ENCODE results near the gene FADS3. TPM values are rescaled to one million over a fixed set of nuclear protein-coding genes. Genes with fewer than 3 reads are reported as not detected.

FADS3 gene
- total RNA-seq, 4 donors from 2014 or later: 10.9 to 27.8 (median 18.3) TPM

GRCh38 chr11:61907871-61908729 lies 16.8 kb upstream of the FADS3 start:
- DNase-seq (ENCODE audit: low spot score in 2 of 2): no peak
- WGBS, 2 donors: 90 to 95% methylated on average over 21 of the region's 21 CpGs
- intact Hi-C loops (cut with DNase I; ENCODE audit: low total_unique reads): no loop called here
- TF ChIP-seq, protein P1, sequence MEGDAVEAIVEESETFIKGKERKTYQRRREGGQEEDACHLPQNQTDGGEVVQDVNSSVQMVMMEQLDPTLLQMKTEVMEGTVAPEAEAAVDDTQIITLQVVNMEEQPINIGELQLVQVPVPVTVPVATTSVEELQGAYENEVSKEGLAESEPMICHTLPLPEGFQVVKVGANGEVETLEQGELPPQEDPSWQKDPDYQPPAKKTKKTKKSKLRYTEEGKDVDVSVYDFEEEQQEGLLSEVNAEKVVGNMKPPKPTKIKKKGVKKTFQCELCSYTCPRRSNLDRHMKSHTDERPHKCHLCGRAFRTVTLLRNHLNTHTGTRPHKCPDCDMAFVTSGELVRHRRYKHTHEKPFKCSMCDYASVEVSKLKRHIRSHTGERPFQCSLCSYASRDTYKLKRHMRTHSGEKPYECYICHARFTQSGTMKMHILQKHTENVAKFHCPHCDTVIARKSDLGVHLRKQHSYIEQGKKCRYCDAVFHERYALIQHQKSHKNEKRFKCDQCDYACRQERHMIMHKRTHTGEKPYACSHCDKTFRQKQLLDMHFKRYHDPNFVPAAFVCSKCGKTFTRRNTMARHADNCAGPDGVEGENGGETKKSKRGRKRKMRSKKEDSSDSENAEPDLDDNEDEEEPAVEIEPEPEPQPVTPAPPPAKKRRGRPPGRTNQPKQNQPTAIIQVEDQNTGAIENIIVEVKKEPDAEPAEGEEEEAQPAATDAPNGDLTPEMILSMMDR (IDR thresholded peaks at IDR 0.05): no peak
- no peak for TF ChIP-seq POLR2A (IDR thresholded peaks at IDR 0.05)
- no peak overlapping the region for H3K4me3 ChIP-seq (ENCODE audit: low read depth, poor library complexity, severe bottlenecking)

GRCh38 chr11:61907282-61907681 lies 15.9 kb upstream of the FADS3 start:
- no peak for DNase-seq (ENCODE audit: low spot score in 2 of 2)
- intact Hi-C loops (cut with DNase I; ENCODE audit: low total_unique reads): no loop called here
- H3K4me3 ChIP-seq (ENCODE audit: low read depth, poor library complexity, severe bottlenecking): no peak overlapping the region
- TF ChIP-seq POLR2A (IDR thresholded peaks at IDR 0.05): no peak
- TF ChIP-seq, protein P1 (IDR thresholded peaks at IDR 0.05): no peak
- 91 to 92% methylated on average over 19 of the region's 19 CpGs for WGBS, 2 donors

- no peak overlapping the region for H3K4me3 ChIP-seq (ENCODE audit: low read depth, poor library complexity, severe bottlenecking)
- intact Hi-C loops (cut with DNase I; ENCODE audit: low total_unique reads): no loop called here
- WGBS, 2 donors: 87 to 90% methylated on average over 10 to 14 of the region's 14 CpGs
- no peak for DNase-seq (ENCODE audit: low spot score in 2 of 2)
- TF ChIP-seq, protein P1 (IDR thresholded peaks at IDR 0.05): no peak
- no peak for TF ChIP-seq POLR2A (IDR thresholded peaks at IDR 0.05)
These were observed 15.2 kb upstream of the FADS3 start for GRCh38 chr11:61906522-61906909.

DNA sequence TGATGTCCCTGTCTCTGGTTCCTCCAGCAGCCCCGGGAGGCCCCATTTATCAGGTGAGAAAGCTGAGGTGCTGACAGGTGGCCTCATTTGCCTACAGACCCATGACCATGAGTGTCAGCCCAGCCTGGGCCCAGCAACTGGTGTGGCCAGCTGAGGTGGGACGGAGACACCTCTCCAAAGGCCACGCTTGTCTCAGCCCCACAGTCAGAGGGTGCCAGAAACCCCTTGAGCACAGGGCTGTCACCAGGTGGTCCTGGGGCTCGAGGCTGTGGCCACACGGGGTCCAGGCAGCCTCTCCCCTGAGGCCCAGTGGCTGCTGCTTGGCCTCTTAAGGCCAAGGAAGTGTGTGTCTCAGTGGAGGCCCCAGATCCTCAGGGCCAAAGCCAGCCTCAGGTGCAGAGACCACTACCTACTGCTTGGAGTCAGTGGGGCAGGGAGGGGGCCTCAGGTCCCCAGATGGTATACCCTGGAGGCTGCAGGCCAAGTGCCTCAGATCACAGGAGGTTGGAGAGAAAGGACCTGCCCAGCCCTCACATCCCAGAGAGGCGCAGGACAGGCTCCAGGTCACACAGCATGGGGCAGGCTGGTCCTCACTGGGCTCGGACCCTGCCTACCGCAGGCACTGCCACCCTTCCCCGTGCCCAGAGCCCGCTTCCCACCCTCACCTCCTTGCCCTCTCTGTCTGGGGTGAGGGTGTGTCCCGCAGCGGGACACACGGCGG lies 14.6 kb upstream of the FADS3 start:
- WGBS, 2 donors: 91 to 93% methylated on average over 9 to 10 of the region's 14 CpGs
- intact Hi-C loops (cut with DNase I; ENCODE audit: low total_unique reads): no loop called here

GRCh38 chr11:61905067-61905696 lies 13.8 kb upstream of the FADS3 start:
- no peak overlapping the region for H3K4me3 ChIP-seq (ENCODE audit: low read depth, poor library complexity, severe bottlenecking)
- no peak for DNase-seq (ENCODE audit: low spot score in 2 of 2)
- intact Hi-C loops (cut with DNase I; ENCODE audit: low total_unique reads): no loop called here
- TF ChIP-seq, protein P1 (IDR thresholded peaks at IDR 0.05): no peak
- no peak for TF ChIP-seq POLR2A (IDR thresholded peaks at IDR 0.05)
- 89 to 92% methylated on average over 13 of the region's 13 CpGs for WGBS, 2 donors

More for the DNA sequence above, 14.6 kb upstream of the FADS3 start:
- no peak overlapping the region for H3K4me3 ChIP-seq (ENCODE audit: low read depth, poor library complexity, severe bottlenecking)
- no peak for TF ChIP-seq POLR2A (IDR thresholded peaks at IDR 0.05)
- TF ChIP-seq, protein P1 (IDR thresholded peaks at IDR 0.05): no peak
- no peak for DNase-seq (ENCODE audit: low spot score in 2 of 2)
